Vagina (tissue), 2 donors: ENCODE results near the gene TES.
A peak's percentile ranks its signal among the peaks of the same experiment; 100 is the strongest.

Experiments
- CTCF ChIP-seq, 3 experiments: fragments of 450-650 bp in 2 of 3; fragments of 200-600 bp in 1 of 3; sonication (generic) in 1 of 3; IDR thresholded peaks; one replicate each; pipeline ENCODE4 v1.5.1; 2017 to 2019; ENCODE audit warnings: antibody characterized with exemption in 3 of 3, mild to moderate bottlenecking in 2 of 3, moderate library complexity in 2 of 3
- POLR2AphosphoS5 ChIP-seq, 2 donors: sonication (generic); formaldehyde crosslinking; IDR thresholded peaks; one replicate each; pipeline ENCODE4 v1.9.0; 2017; ENCODE audit warnings: antibody characterized with exemption in 2 of 2, mild to moderate bottlenecking in 2 of 2, low read depth in 1 of 2; ENCODE audit not compliant: insufficient read depth in 1 of 2

- TF ChIP-seq POLR2AphosphoS5 (IDR thresholded peaks at IDR 0.05; ENCODE audit: insufficient read depth in 1 of 2, low read depth in 1 of 2) (peak in 1 of 2 donors; percentile 60), CTCF (IDR thresholded peaks at IDR 0.05) (peak; percentile 78 to 92 (median 86))
Observed at GRCh38 chr7:116258734-116259133, 48.4 kb downstream of the TES start.
